ENCODE measurements around the gene ADH5.
"Not testable (repeated sequence)": the region's sequence is repeated elsewhere in the genome, so short reads cannot be mapped to it uniquely, and the experiment has no call there.

Gene ADH5

GRCh38 chr4:99088481-99089365, at the start of gene ADH5:
ADH5 (minus strand) TSS chr4:99088788; CDS start chr4:99088700, 88 bp downstream.
- DNase-seq (ENCODE audit: low read depth in 1 of 2, low spot score in 1 of 2): peak; percentile 81 to 85

GRCh38 chr4:99136329-99136728, 47.7 kb upstream of the ADH5 start:
- DNase-seq (ENCODE audit: low read depth in 1 of 2, low spot score in 1 of 2): no peak

GRCh38 chr4:99135541-99136162, 47.1 kb upstream of the ADH5 start:
- DNase-seq (ENCODE audit: low read depth in 1 of 2, low spot score in 1 of 2): no peak

- DNase-seq (ENCODE audit: low read depth in 1 of 2, low spot score in 1 of 2): no peak
Observed at GRCh38 chr4:99134586-99134985, 46.0 kb upstream of the ADH5 start.

- no peak for DNase-seq (ENCODE audit: low read depth in 1 of 2, low spot score in 1 of 2)
Observed at GRCh38 chr4:99131378-99131777, 42.8 kb upstream of the ADH5 start.

- no peak for DNase-seq (ENCODE audit: low read depth in 1 of 2, low spot score in 1 of 2)
Observed at GRCh38 chr4:99126376-99126775, 37.8 kb upstream of the ADH5 start.

DNA sequence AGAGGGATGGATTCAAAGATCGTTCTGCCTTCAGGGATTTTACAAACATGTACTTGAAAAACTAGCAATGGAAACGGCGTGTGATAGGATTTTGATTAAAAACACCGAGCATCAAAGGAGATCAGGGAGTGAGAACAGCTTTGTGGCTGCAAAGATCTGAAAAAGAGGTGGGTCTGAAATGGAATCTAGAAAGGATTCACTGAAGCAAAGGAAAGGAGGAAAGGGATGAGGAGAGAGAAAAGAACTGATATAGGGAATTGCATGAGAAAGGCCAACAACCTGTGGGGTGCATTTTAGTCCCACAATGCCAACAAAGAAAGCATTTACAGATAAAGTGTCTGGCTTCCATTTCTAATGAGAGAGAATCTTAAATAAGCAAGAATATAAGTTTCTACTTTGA, 32.4 kb upstream of the ADH5 start:
- DNase-seq (ENCODE audit: low read depth in 1 of 2, low spot score in 1 of 2): no peak

DNA sequence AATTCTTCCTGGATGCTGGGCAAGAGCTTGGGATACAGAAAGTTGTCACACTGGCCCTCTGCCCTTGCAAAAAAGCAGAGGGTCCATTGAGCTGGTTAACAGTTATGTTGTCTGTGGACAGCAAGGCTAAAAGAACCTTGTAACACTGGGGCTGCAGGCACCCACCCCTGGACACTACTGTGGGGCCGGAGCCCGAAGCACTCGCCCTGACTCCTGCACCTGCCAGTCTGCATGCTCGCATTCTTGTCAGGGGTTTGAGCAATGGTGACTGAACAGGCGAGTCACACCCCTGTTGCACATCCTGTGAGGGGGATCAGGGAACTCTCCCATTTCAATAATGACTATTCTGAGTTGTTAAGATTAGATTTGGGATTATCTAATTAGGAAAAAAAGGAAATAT, 31.9 kb upstream of the ADH5 start:
- no peak for DNase-seq (ENCODE audit: low read depth in 1 of 2, low spot score in 1 of 2)

DNA sequence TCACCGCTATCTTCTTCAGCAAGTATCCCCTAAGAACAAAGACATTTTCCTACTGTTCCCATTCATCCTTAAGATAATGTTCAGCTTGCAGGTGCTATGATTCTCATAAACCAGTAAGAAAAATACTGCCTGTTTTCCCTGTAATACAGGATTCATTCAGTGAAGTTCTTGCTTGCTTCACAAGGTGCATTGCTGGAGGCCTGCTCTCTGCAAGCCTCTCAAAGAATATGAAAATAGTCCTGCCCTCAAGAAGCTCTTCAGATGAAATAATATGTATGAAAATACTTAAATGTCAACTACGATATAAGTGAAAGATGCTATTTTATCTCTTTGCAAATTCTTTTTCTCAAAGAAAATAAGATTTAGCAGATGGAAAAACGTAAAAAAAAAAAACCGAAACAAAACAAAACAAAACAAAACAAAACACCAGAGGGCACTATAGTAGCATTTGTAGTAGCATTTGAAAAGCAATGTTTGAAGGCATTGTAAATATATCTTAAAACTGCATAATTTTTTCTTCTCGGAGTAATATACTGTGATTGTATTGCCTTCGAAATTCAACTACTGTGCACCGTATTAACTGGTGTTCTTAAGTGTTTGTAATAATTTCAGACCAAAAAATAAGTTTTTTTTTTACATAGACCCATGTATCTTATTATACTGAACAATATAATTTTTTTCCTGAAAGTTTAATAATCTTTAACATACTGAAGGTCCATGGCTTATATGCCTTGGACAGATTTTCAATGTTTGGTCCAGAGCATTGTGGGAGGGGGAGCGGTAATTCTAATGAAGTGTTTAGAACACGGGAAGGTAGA, 29.5 kb upstream of the ADH5 start:
- no peak for DNase-seq (ENCODE audit: low read depth in 1 of 2, low spot score in 1 of 2)

DNA sequence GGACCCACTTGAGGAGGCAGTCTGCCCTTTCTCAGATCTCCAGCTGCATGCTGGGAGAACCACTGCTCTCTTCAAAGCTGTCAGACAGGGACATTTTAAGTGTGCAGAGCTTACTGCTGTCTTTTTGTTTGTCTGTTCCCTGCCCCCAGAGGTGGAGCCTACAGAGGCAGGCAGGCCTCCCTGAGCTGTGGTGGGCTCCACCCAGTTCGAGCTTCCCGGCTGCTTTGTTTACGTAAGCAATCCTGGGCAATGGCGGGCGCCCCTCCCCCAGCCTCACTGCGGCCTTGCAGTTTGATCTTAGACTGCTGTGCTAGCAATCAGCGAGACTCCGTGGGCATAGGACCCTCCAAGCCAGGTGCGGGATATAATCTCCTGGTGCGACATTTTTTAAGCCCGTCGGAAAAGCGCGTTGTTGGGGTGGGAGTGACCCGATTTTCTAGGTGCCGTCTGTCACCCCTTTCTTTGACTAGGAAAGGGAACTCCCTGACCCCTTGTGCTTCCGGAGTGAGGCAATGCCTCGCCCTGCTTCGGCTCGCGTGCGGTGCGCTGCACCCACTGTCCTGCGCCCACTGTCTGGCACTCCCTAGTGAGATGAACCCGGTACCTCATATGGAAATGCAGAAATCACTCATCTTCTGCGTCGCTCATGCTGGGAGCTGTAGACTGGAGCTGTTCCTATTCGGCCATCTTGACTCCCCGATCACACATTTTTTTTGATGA, 28.7 kb upstream of the ADH5 start:
- not testable (repeated sequence) for DNase-seq (ENCODE audit: low read depth in 1 of 2, low spot score in 1 of 2)

DNA sequence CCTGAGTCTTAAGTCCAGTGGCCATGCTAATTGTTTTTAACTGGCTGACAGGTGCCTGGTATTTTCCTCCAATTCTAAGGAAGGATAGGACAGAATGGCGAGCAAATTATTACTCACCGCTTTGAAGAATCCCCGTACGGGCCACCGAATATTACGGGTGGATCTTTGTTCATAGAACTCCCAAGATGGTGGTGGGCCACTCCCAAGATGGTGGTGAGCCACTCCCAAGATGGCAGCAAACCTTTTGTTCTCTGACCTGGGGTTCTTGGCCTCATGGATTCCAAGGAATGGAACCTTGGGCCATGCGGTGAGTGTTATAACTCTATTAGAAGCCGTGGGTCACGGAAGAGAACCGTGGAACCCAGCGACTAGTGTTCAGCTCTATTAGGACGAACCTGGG, 20.7 kb upstream of the ADH5 start:
- DNase-seq (ENCODE audit: low read depth in 1 of 2, low spot score in 1 of 2): not testable (repeated sequence)

- no peak for DNase-seq (ENCODE audit: low read depth in 1 of 2, low spot score in 1 of 2)
Observed at GRCh38 chr4:99104153-99104552, 15.6 kb upstream of the ADH5 start.

DNA sequence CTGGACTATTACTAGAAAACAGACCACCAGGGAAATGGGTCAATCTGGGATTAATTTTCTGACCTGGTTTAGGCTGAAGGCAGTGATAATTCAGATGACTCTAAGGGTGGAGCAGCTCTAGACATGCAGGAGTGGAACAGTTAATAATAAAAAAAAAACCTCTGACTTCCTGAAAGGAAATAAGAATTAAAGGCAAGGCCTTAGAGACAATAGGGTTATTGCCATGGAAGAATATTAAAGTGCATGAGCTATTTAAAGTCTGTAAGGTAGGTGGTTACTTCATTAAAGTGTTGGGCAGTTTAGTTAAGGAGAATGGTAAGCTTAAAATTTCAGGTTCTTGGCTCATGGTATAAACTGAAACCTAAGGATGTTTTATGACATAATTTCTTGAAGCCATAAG, 14.6 kb upstream of the ADH5 start:
- no peak for DNase-seq (ENCODE audit: low read depth in 1 of 2, low spot score in 1 of 2)

DNA sequence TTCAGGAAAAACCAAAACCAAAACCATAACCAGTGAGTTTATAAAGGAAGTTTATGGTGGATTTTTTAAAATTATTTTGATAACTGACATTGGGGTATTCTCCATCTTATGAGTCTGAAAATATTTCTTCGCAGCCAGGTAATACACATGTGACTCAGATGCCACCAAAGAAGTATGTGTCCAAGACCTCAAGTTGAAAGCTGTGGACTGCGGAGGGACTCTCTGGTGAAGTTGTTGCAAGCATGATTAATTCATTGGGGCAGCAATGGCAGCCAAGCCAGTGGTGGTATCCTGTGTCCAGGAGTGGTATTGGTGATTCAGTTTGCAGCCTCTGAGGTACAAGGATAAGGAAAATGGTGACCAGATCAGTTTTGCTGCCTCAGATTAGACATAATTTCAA, 14.0 kb upstream of the ADH5 start:
- DNase-seq (ENCODE audit: low read depth in 1 of 2, low spot score in 1 of 2): no peak

- no peak for DNase-seq (ENCODE audit: low read depth in 1 of 2, low spot score in 1 of 2)
Observed at GRCh38 chr4:99100876-99101275, 12.3 kb upstream of the ADH5 start.

GRCh38 chr4:99099814-99100213, 11.2 kb upstream of the ADH5 start:
- DNase-seq (ENCODE audit: low read depth in 1 of 2, low spot score in 1 of 2): not testable (repeated sequence)

DNA sequence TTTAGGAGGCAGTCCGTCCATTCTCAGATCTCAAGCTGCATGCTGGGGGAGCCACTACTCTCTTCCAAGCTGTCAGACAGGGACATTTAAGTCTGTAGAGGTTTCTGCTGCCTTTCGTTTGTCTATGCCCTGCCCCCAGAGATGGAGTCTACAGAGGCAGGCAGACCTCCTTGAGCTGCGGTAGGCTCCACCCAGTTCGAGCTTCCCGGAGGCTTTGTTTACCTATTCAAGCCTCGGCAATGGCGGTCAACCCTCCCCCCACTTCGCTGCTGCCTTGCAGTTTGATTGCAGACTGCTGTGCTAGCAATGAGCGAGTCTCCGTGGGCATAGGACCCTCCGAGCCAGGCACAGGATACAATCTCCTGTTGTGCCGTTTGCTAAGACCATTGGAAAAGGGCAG, 10.7 kb upstream of the ADH5 start:
- DNase-seq (ENCODE audit: low read depth in 1 of 2, low spot score in 1 of 2): no peak

DNA sequence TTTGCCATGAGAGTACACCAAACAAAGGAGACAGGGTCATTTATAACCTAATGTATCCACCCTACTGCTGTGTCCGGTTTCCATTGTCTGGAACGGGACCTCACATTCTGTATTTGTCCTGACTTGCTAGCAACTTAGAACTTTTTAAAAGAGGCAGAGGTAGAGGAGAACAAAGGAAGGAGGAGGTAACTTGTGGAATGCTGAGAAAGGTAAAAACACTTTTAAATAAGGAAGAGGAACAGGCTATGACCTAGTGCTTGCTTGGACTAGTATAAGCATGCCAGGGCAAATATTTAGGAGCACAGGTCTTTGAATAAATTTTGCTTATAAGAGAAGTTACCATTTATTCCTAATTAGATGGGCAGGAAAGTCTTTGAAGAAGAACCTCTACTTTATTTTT, 3.3 kb upstream of the ADH5 start:
- DNase-seq (ENCODE audit: low read depth in 1 of 2, low spot score in 1 of 2): not testable (repeated sequence)

- DNase-seq (ENCODE audit: low read depth in 1 of 2, low spot score in 1 of 2): no peak
Observed at GRCh38 chr4:99091216-99091575, 2.6 kb upstream of the ADH5 start.

DNA sequence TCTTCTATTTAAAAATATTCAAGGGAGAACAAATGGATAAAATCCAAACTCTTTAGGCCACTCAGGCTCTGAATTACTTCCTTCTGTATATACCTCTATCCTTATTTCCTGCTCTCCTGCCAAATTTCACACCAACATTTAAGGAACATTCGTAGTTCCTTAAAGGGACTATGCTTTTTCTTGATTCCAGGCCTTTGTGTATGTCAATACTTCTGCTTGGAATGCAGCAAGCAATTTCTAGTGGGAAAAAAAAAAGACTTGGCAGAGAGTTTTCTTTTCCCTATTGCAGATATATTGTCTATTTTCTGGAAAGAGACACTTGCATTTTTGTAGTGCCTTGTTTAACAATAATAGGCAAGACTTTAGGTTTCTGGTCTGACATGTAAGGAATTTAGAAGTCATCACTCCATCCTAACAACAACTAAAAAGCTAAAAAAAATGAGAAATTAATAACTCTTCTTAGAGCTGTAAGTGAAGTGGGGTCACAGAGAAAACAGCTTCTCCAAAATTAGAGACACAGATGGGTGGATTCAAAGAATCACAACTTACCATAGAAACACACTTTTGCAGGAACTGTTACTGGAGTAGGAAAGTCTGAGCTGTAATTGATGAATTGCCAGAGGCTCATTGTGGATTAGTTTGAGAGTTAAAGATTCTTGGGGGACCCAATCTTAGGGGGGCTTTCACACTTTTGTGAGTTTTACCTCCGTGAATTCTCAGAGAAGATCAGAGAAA, 2.1 kb upstream of the ADH5 start:
- no peak for DNase-seq (ENCODE audit: low read depth in 1 of 2, low spot score in 1 of 2)

Data from stimulated activated CD4-positive, alpha-beta T cell treated with anti-CD3 and anti-CD28 coated beads, Interleukin-15, amount 100 ng/mL, for 1 hour (primary cell).